Left cardiac atrium (tissue), 4 donors: ENCODE data around the gene CARD9. TPM values are rescaled to one million over a fixed set of nuclear protein-coding genes. Genes with fewer than 3 reads are reported as not detected.
A peak's percentile ranks its signal among the peaks of the same experiment; 100 is the strongest.

Experiments
- ATAC-seq, 2 donors: fragments of 200-7000 bp; cut with Tn5 transposase; one replicate each; pipeline ENCODE4 v1.9.1; 2020; ENCODE audit warnings: mild to moderate bottlenecking in 2 of 2, moderate library complexity in 2 of 2
- DNase-seq: peaks from one replicate; pipeline ENCODE4 v3.0.0-alpha.2; 2020
- intact Hi-C, 2 donors: fragments of 100-400 bp; cut with DNase I; formaldehyde crosslinking; loops; one replicate each; pipeline versions ENCODE4 v1.14.1 to v1.15.1; 2022 to 2023
- total RNA-seq, 2 donors: library from RNA; stranded (reverse); fragmentation: NEBNext Ultra II Directional; extraction: Animal tissue kit (Norgen Biotek cat#: 25700); gene quantifications; one replicate each; pipeline ENCODE4 v1.2.1, GENCODE V29; 2021
- donor health status: DM: no; HTN: yes; CAD: no.
- donor health status: DM: no; HTN: yes; CAD: no; lungs with severe emphysema.
- donor health status: DM: yes; HTN: yes; CAD: no.
- donor health status: Dilated cardiomyopathy.

CARD9 gene
- total RNA-seq, 2 donors from 2014 or later: 0.86 to 2.4 TPM

- intact Hi-C loops: loop anchor here in 1 of 2 donors (5.0 to 10.0 kb wide), 2 partner anchors 59 to 92 kb away; no protein-coding TSS in a partner anchor
These were observed 30.7 kb upstream of the CARD9 start for GRCh38 chr9:136403915-136404800.

GRCh38 chr9:136403538-136403914 lies 30.1 kb upstream of the CARD9 start:
- DNase-seq: no peak
- intact Hi-C loops: loop anchor here in 1 of 2 donors (5.0 to 10.0 kb wide), 2 partner anchors 59 to 91 kb away; no protein-coding TSS in a partner anchor
- no peak for ATAC-seq

More at GRCh38 chr9:136403915-136404800, 30.7 kb upstream of the CARD9 start:
- ATAC-seq (no peak), DNase-seq (no peak)

- intact Hi-C loops: loop anchor here in 1 of 2 donors (5.0 to 10.0 kb wide), 2 partner anchors 57 to 90 kb away; no protein-coding TSS in a partner anchor
- DNase-seq: no peak
- no peak for ATAC-seq
These were observed 28.6 kb upstream of the CARD9 start for GRCh38 chr9:136402067-136402466.

GRCh38 chr9:136401173-136401922 lies 27.9 kb upstream of the CARD9 start:
- no peak for ATAC-seq
- no peak for DNase-seq
- intact Hi-C loops: loop anchor here in 1 of 2 donors (5.0 to 10.0 kb wide), 2 partner anchors 57 to 89 kb away; no protein-coding TSS in a partner anchor

GRCh38 chr9:136400038-136400834 lies 26.8 kb upstream of the CARD9 start, which contains the start of gene SNAPC4:
Gene SNAPC4, minus strand, starts transcription at chr9:136400170. Its CDS starts 1,742 bp downstream, at chr9:136398428.
- DNase-seq (peak; percentile 89), ATAC-seq (peak; percentile 92 to 95)
- intact Hi-C loops: loop anchor here in 1 of 2 donors (5.0 to 10.0 kb wide), 2 partner anchors 55 to 88 kb away; no protein-coding TSS in a partner anchor

GRCh38 chr9:136399176-136400037 lies 25.9 kb upstream of the CARD9 start:
- peak; percentile 16 to 21 for ATAC-seq
- intact Hi-C loops: loop anchor here in 1 of 2 donors (5.0 to 10.0 kb wide), 2 partner anchors 55 to 87 kb away; no protein-coding TSS in a partner anchor

GRCh38 chr9:136398286-136398685 lies 24.8 kb upstream of the CARD9 start:
- no peak for ATAC-seq
- no peak for DNase-seq
- intact Hi-C loops: no loop called here

More at GRCh38 chr9:136399176-136400037, 25.9 kb upstream of the CARD9 start:
- DNase-seq: no peak

GRCh38 chr9:136397643-136398042 lies 24.2 kb upstream of the CARD9 start:
- DNase-seq (no peak), ATAC-seq (no peak)
- intact Hi-C loops: no loop called here

- intact Hi-C loops: no loop called here
- DNase-seq: no peak
- no peak for ATAC-seq
These were observed 22.7 kb upstream of the CARD9 start for GRCh38 chr9:136396219-136396515.

GRCh38 chr9:136395345-136396218 lies 22.1 kb upstream of the CARD9 start:
- intact Hi-C loops: no loop called here
- no peak for ATAC-seq
- no peak for DNase-seq

- no peak for ATAC-seq
- intact Hi-C loops: no loop called here
- no peak for DNase-seq
These were observed 21.5 kb upstream of the CARD9 start for GRCh38 chr9:136395020-136395340.

GRCh38 chr9:136394312-136395019 lies 21.0 kb upstream of the CARD9 start:
- intact Hi-C loops: no loop called here

GRCh38 chr9:136393531-136393930 lies 20.1 kb upstream of the CARD9 start:
- ATAC-seq (no peak), DNase-seq (no peak)
- intact Hi-C loops: no loop called here

More at GRCh38 chr9:136394312-136395019, 21.0 kb upstream of the CARD9 start:
- DNase-seq (no peak), ATAC-seq (no peak)

GRCh38 chr9:136392538-136393449 lies 19.3 kb upstream of the CARD9 start:
- peak in 1 of 2 donors; percentile 60 for ATAC-seq
- intact Hi-C loops: no loop called here
- no peak for DNase-seq

GRCh38 chr9:136391737-136392537 lies 18.5 kb upstream of the CARD9 start:
- intact Hi-C loops: no loop called here
- DNase-seq (no peak), ATAC-seq (peak in 1 of 2 donors; percentile 20)
